ENCODE measurements around the gene ATP1B1. TPM values are rescaled to one million over a fixed set of nuclear protein-coding genes. Genes with fewer than 3 reads are reported as not detected.

ATP1B1 gene
- total RNA-seq, 1 donor from 2014 or later, result 27.5 TPM

- no peaks in the 10 kb centered on the region for H3K9me3 ChIP-seq
- H3K4me3 ChIP-seq, result peak overlapping the region; percentile 63 to 68
- H3K27me3 ChIP-seq, result no peaks in the 10 kb centered on the region
- H3K27ac ChIP-seq, result peak overlapping the region; percentile 75
- H3K36me3 ChIP-seq, result no peaks in the 10 kb centered on the region
- TF ChIP-seq POLR2A (IDR thresholded peaks at IDR 0.05) (no peak), CTCF (IDR thresholded peaks at IDR 0.05) (no peak), POLR2AphosphoS5 (IDR thresholded peaks at IDR 0.05; ENCODE audit: insufficient read depth in 1 of 2, low read depth in 1 of 2) (no peak)
- intact Hi-C loops (cut with DNase I), result no loop called here
- peaks cover 23% of the 10 kb centered on the region for H3K4me1 ChIP-seq
- no peak for DNase-seq (ENCODE audit: extremely low spot score in 2 of 2)
These were observed 926 bp upstream of the ATP1B1 start for GRCh38 chr1:169105434-169106094.

GRCh38 chr1:169106921-169107602 is 572 bp downstream of the ATP1B1 start:
- Histone ChIP-seq H3K27me3 (no peaks in the 10 kb centered on the region), H3K36me3 (no peaks in the 10 kb centered on the region), H3K9me3 (no peaks in the 10 kb centered on the region), H3K4me3 (peak overlapping the region; percentile 63 to 68), H3K27ac (peak overlapping the region; percentile 75), H3K4me1 (peaks cover 23% of the 10 kb centered on the region)
- intact Hi-C loops (cut with DNase I), result no loop called here
- no peak for TF ChIP-seq POLR2A (IDR thresholded peaks at IDR 0.05)
- no peak for TF ChIP-seq CTCF (IDR thresholded peaks at IDR 0.05)
- no peak for TF ChIP-seq POLR2AphosphoS5 (IDR thresholded peaks at IDR 0.05; ENCODE audit: insufficient read depth in 1 of 2, low read depth in 1 of 2)
- no peak for DNase-seq (ENCODE audit: extremely low spot score in 2 of 2)

GRCh38 chr1:169107603-169108208 is 1.2 kb downstream of the ATP1B1 start:
- Histone ChIP-seq H3K4me3 (peak overlapping the region; percentile 63 to 68), H3K27me3 (no peaks in the 10 kb centered on the region), H3K27ac (peak overlapping the region; percentile 20), H3K9me3 (no peaks in the 10 kb centered on the region), H3K4me1 (peaks cover 18% of the 10 kb centered on the region), H3K36me3 (no peaks in the 10 kb centered on the region)
- DNase-seq (ENCODE audit: extremely low spot score in 2 of 2), result no peak
- intact Hi-C loops (cut with DNase I), result no loop called here
- no peak for TF ChIP-seq CTCF (IDR thresholded peaks at IDR 0.05)
- no peak for TF ChIP-seq POLR2AphosphoS5 (IDR thresholded peaks at IDR 0.05; ENCODE audit: insufficient read depth in 1 of 2, low read depth in 1 of 2)
- TF ChIP-seq POLR2A (IDR thresholded peaks at IDR 0.05), result no peak

GRCh38 chr1:169108223-169108622 is 1.7 kb downstream of the ATP1B1 start:
- Histone ChIP-seq H3K4me3 (peak overlapping the region; percentile 63 to 68), H3K27ac (peak overlapping the region; percentile 20), H3K27me3 (no peaks in the 10 kb centered on the region), H3K4me1 (peaks cover 13% of the 10 kb centered on the region), H3K36me3 (no peaks in the 10 kb centered on the region), H3K9me3 (no peaks in the 10 kb centered on the region)
- no peak for TF ChIP-seq POLR2AphosphoS5 (IDR thresholded peaks at IDR 0.05; ENCODE audit: insufficient read depth in 1 of 2, low read depth in 1 of 2)
- no peak for TF ChIP-seq CTCF (IDR thresholded peaks at IDR 0.05)
- TF ChIP-seq POLR2A (IDR thresholded peaks at IDR 0.05), result no peak
- DNase-seq (ENCODE audit: extremely low spot score in 2 of 2), result no peak
- intact Hi-C loops (cut with DNase I), result no loop called here
